SK-N-SH treated with all-trans-retinoic acid at 6 μM for 48 hours (cell line): ENCODE results near the gene RIMS4.
A peak's percentile ranks its signal among the peaks of the same experiment; 100 is the strongest.

ENCODE experiments used
- ATAC-seq: fragments of 200-7000 bp; cut with Tn5 transposase; 3 replicates; pipeline ENCODE4 v1.9.1; 2020; ENCODE audit warnings: mild to moderate bottlenecking, moderate library complexity
- ARNTL ChIP-seq: fragments of 450-650 bp; formaldehyde crosslinking; IDR thresholded peaks from 2 replicates; pipeline ENCODE4 v1.5.0; 2020; ENCODE audit warnings: low read depth, mild to moderate bottlenecking, moderate library complexity, borderline replicate concordance
- BACH2 ChIP-seq: fragments of 250-450 bp; sonication (Bioruptor Pico); IDR thresholded peaks from 2 replicates; pipeline ENCODE4 v1.9.0; 2021; ENCODE audit warnings: mild to moderate bottlenecking, borderline replicate concordance
- CSDC2 ChIP-seq: fragments of 250-450 bp; sonication (Bioruptor Pico); IDR thresholded peaks from 2 replicates; pipeline ENCODE4 v1.5.0; 2020; ENCODE audit warnings: mild to moderate bottlenecking, moderate library complexity
- CSRNP3 ChIP-seq: fragments of 250-450 bp; sonication (Bioruptor Pico); IDR thresholded peaks from 2 replicates; pipeline ENCODE4 v1.5.1; 2021; ENCODE audit warnings: mild to moderate bottlenecking, moderate library complexity
- ESRRG ChIP-seq: fragments of 250-450 bp; sonication (Bioruptor Pico); IDR thresholded peaks from 2 replicates; pipeline ENCODE4 v1.6.1; 2021; ENCODE audit warnings: mild to moderate bottlenecking
- ISL1 ChIP-seq: fragments of 250-450 bp; sonication (Bioruptor Pico); IDR thresholded peaks from 2 replicates; pipeline ENCODE4 v2.1.2; 2022; ENCODE audit warnings: mild to moderate bottlenecking, moderate library complexity
- OSR1 ChIP-seq: fragments of 250-450 bp; sonication (Bioruptor Pico); IDR thresholded peaks from 2 replicates; pipeline ENCODE4 v1.8.0; 2022; ENCODE audit warnings: moderate library complexity, mild to moderate bottlenecking, inconsistent platforms
- POU6F1 ChIP-seq: fragments of 250-450 bp; sonication (Bioruptor Pico); IDR thresholded peaks from 2 replicates; pipeline ENCODE4 v1.8.0; 2021; ENCODE audit warnings: low read depth, mild to moderate bottlenecking, moderate library complexity, borderline replicate concordance
- PPARA ChIP-seq: fragments of 250-450 bp; sonication (Bioruptor Pico); IDR thresholded peaks from 2 replicates; pipeline ENCODE4 v1.5.0; 2020; ENCODE audit warnings: mild to moderate bottlenecking, borderline replicate concordance
- SNAI2 ChIP-seq: fragments of 250-450 bp; sonication (Bioruptor Pico); IDR thresholded peaks from 2 replicates; pipeline ENCODE4 v1.5.0; 2020; ENCODE audit warnings: mild to moderate bottlenecking, moderate library complexity
- TCF4 ChIP-seq: fragments of 250-450 bp; sonication (Bioruptor Pico); IDR thresholded peaks from 2 replicates; pipeline ENCODE4 v1.8.0; 2021; ENCODE audit warnings: mild to moderate bottlenecking, moderate library complexity, borderline replicate concordance
- TSHZ2 ChIP-seq: fragments of 250-450 bp; sonication (Bioruptor Pico); IDR thresholded peaks from 2 replicates; pipeline ENCODE4 v1.5.0; 2020; ENCODE audit warnings: mild to moderate bottlenecking, moderate library complexity
- ZC3H10 ChIP-seq: fragments of 250-450 bp; sonication (Bioruptor Pico); IDR thresholded peaks from 2 replicates; pipeline ENCODE4 v1.5.1; 2021; ENCODE audit warnings: mild to moderate bottlenecking, moderate library complexity
- ZFP3 ChIP-seq: fragments of 250-450 bp; sonication (Bioruptor Pico); IDR thresholded peaks from 2 replicates; pipeline ENCODE4 v1.5.0; 2020; ENCODE audit warnings: mild to moderate bottlenecking, moderate library complexity
- ZFP30 ChIP-seq: fragments of 450-650 bp; formaldehyde crosslinking; IDR thresholded peaks from 2 replicates; pipeline ENCODE4 v1.5.0; 2022; ENCODE audit warnings: mild to moderate bottlenecking, moderate library complexity
- ZNF565 ChIP-seq: fragments of 450-650 bp; formaldehyde crosslinking; conservative IDR thresholded peaks from 2 replicates; pipeline ENCODE4 v1.5.0; 2020; ENCODE audit warnings: low read depth, mild to moderate bottlenecking, moderate library complexity
- ZNF70 ChIP-seq: fragments of 450-650 bp; formaldehyde crosslinking; IDR thresholded peaks from 2 replicates; pipeline ENCODE4 v1.5.0; 2020; ENCODE audit warnings: mild to moderate bottlenecking, moderate library complexity
- ZNF8 ChIP-seq: fragments of 450-650 bp; formaldehyde crosslinking; IDR thresholded peaks from 2 replicates; pipeline ENCODE4 v1.5.0; 2020; ENCODE audit warnings: mild to moderate bottlenecking, moderate library complexity
- TF ChIP-seq, protein P1 (sequence below): fragments of 250-450 bp; sonication (Bioruptor Pico); IDR thresholded peaks from 2 replicates; pipeline ENCODE4 v1.8.0; 2020; ENCODE audit warnings: mild to moderate bottlenecking, moderate library complexity, borderline replicate concordance
- TF ChIP-seq, protein P2 (sequence below): fragments of 250-450 bp; sonication (Bioruptor Pico); IDR thresholded peaks from 2 replicates; pipeline ENCODE4 v1.5.1; 2020; ENCODE audit warnings: low read depth, mild to moderate bottlenecking, moderate library complexity

The RIMS4 gene

GRCh38 chr20:44736170-44737021 is 74.0 kb downstream of the RIMS4 start:
- TF ChIP-seq, protein P1, sequence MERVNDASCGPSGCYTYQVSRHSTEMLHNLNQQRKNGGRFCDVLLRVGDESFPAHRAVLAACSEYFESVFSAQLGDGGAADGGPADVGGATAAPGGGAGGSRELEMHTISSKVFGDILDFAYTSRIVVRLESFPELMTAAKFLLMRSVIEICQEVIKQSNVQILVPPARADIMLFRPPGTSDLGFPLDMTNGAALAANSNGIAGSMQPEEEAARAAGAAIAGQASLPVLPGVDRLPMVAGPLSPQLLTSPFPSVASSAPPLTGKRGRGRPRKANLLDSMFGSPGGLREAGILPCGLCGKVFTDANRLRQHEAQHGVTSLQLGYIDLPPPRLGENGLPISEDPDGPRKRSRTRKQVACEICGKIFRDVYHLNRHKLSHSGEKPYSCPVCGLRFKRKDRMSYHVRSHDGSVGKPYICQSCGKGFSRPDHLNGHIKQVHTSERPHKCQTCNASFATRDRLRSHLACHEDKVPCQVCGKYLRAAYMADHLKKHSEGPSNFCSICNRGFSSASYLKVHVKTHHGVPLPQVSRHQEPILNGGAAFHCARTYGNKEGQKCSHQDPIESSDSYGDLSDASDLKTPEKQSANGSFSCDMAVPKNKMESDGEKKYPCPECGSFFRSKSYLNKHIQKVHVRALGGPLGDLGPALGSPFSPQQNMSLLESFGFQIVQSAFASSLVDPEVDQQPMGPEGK (CRISPR knock-in tag), result no peak
- ATAC-seq, result peak; percentile 62

DNA sequence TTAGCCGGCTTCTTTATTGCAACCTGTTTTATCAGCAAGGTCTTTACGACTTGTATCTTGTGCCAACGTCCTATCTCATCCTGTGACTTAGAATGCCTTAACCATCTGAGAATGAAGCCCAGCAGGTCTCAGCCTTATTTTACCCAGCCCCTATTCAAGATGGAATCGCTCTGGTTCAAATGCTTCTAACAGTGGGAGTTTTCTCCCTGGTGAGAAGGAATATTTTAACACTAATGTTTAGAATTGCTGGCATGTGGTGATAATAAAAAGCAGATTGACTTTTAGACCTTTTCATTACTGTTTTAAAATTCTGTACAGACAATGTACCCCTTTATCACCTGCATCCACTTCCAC is 74.6 kb downstream of the RIMS4 start:
- no peak for ATAC-seq
- TF ChIP-seq ZNF8 (no peak), POU6F1 (CRISPR knock-in tag) (no peak), ZC3H10 (CRISPR knock-in tag) (no peak), TCF4 (CRISPR knock-in tag) (no peak), ZFP3 (CRISPR knock-in tag) (no peak), TSHZ2 (CRISPR knock-in tag) (no peak), OSR1 (no peak), ZNF70 (CRISPR knock-in tag) (no peak), SNAI2 (CRISPR knock-in tag) (no peak), ZFP30 (no peak), ESRRG (CRISPR knock-in tag) (no peak), CSDC2 (CRISPR knock-in tag) (no peak), ZNF565 (CRISPR knock-in tag) (no peak), CSRNP3 (CRISPR knock-in tag) (no peak), BACH2 (CRISPR knock-in tag) (no peak), PPARA (CRISPR knock-in tag) (no peak)
- TF ChIP-seq, protein P2, sequence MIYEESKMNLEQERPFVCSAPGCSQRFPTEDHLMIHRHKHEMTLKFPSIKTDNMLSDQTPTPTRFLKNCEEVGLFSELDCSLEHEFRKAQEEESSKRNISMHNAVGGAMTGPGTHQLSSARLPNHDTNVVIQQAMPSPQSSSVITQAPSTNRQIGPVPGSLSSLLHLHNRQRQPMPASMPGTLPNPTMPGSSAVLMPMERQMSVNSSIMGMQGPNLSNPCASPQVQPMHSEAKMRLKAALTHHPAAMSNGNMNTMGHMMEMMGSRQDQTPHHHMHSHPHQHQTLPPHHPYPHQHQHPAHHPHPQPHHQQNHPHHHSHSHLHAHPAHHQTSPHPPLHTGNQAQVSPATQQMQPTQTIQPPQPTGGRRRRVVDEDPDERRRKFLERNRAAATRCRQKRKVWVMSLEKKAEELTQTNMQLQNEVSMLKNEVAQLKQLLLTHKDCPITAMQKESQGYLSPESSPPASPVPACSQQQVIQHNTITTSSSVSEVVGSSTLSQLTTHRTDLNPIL (CRISPR knock-in tag), result no peak
- TF ChIP-seq, protein P1 (CRISPR knock-in tag), result no peak

DNA sequence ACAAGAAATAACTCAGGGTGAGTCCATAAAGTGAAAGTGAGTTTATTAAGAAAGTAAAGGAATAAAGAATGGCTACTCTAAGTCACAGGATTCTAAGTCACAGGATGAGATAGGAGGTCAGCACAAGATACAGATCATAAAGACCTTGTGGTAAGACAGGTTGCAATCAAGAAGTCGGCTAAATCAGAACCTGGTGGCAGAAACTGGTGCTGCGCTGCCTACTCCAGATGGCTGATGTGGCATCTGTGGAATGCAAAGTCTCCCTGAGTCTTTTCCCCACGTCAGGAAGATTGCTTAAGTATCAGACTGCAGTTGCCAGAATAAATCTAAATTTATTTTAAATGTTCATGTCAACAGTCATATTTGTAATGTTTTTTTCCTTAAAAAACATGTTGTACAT is 75.4 kb downstream of the RIMS4 start:
- ATAC-seq, result peak; percentile 78
- TF ChIP-seq CSDC2 (CRISPR knock-in tag) (no peak), ISL1 (CRISPR knock-in tag) (peak; percentile 81), BACH2 (CRISPR knock-in tag) (no peak), ZFP3 (CRISPR knock-in tag) (no peak), CSRNP3 (CRISPR knock-in tag) (no peak), POU6F1 (CRISPR knock-in tag) (no peak), ZFP30 (no peak), ESRRG (CRISPR knock-in tag) (no peak), PPARA (CRISPR knock-in tag) (no peak), ZNF8 (no peak), ARNTL (CRISPR knock-in tag) (no peak)
- TF ChIP-seq, protein P2 (CRISPR knock-in tag), result no peak
